NCI-H2196 (cell line): ENCODE measurements around the gene EHD1.

Experiments used
- DNase-seq: peaks from one replicate; lab custom pipeline; 2025; ENCODE audit not compliant: unreplicated experiment; lab: John Stamatoyannopoulos, UW

Gene EHD1

DNA sequence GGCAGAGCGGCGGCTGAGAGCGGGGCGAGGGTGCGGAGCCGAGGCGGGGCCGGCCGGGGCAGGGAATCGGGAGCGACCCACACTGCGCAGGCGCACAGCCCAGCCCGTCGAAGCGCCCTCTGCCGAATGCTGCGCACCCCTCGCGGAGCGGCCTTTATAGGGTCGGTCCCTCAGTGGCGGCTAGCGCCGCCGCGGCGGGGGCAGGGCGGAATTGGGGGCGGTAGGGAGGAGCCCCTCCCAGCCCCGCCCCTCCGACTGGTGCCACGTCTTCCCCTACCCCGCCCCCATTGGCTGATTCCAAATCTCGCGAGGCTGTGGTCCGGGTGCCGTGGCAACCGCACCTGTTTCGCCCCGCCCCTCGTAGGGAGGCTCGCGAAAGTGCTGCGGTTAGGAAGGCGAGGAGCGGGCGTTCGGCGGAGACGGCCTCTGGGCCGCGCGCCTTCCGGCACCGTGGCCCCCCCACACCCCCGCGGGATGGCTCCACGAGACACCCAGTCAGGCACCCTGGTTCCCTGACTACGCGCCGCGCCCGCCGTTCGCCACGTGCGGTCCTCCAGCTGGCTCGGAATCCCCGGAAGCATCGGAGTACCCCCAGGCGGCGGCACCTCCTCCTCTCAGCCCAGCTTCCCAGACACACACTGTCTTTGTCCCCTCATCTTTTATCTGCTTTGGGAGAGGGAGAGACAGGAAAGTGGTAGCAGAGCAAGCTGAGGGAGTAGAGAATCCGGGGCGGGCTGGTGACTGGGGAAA is at the start of gene EHD1:
EHD1 (minus strand) TSS at position 128 of the 750 bp plus-strand sequence. CDS start 157 bp downstream, outside the sequence.
- peak; percentile 99 for DNase-seq

DNA sequence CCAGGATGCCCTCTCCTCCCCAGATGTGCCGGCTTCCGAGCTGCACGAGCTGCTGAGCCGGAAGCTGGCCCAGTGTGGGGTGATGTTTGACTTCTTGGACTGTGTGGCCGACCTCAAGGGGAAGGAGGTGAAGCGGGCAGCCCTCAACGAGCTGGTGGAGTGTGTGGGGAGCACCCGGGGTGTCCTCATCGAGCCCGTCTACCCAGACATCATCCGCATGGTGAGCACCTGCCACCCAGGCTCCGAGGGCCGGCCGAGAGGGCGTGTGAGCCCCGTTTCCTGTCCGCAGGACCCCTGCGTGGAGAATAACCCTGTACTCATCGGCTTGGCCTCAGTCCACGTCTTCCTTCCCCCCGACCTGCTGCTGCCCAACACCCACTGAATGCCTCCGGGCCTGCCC is 48.3 kb upstream of the EHD1 start:
- no peak for DNase-seq

DNA sequence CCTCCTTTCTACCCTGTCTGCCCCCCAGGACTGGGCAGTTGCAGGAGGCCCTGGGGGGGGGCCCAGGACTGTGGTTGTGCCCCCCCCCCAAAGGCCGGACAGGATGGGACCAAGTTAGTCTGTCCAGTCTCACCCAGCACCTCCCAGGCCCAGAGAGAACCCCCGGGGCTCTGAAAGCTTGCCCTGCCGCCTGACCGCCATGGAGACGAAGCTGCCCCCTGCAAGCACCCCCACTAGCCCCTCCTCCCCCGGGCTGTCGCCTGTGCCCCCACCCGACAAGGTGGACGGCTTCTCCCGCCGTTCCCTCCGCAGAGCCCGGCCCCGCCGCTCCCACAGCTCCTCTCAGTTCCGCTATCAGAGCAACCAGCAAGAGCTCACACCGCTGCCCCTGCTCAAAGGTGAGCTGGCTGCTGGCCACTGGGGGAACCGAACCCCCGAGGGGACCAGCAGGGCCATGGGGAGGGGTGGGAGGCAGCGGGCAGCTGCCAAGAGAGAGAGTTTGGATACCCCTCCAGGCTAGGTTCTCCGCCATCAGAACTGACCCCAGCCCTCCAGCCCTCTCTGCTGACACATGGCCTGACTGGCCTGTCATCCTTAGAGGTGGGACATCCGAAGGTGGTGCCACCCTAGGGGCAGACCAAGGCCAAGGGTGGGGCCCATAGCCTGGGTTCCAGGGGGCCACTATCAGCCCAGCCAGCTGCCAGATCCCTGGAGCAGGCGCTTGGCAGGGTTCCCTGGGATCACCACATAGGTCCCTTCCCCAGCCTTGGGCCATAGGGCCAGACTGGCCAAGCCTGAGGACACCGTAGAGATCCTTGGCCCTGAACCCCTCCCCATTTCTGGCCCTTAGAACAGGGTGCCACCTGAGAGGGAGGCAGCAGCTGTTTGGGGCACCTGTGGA is 47.4 kb upstream of the EHD1 start:
- DNase-seq = no peak

DNA sequence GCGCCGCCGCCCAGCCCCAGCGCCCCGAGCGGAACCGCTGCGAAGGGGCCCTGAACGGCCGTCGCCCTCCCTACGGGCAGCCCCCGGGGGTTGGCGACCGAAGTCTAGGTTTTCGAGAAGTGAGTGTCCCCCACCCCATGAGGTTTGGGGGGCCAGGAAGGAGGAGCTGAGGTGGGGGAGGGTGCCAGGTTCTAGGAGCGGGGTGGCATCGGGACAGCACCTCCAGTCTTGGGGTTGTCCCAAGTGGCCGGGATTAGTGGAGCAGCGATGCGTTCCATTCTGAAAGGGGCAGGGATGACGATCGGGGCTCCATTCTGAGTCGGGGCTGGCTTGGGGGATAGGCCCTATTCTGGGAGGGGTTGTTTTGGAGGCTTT is 46.5 kb upstream of the EHD1 start:
- DNase-seq = no peak

DNA sequence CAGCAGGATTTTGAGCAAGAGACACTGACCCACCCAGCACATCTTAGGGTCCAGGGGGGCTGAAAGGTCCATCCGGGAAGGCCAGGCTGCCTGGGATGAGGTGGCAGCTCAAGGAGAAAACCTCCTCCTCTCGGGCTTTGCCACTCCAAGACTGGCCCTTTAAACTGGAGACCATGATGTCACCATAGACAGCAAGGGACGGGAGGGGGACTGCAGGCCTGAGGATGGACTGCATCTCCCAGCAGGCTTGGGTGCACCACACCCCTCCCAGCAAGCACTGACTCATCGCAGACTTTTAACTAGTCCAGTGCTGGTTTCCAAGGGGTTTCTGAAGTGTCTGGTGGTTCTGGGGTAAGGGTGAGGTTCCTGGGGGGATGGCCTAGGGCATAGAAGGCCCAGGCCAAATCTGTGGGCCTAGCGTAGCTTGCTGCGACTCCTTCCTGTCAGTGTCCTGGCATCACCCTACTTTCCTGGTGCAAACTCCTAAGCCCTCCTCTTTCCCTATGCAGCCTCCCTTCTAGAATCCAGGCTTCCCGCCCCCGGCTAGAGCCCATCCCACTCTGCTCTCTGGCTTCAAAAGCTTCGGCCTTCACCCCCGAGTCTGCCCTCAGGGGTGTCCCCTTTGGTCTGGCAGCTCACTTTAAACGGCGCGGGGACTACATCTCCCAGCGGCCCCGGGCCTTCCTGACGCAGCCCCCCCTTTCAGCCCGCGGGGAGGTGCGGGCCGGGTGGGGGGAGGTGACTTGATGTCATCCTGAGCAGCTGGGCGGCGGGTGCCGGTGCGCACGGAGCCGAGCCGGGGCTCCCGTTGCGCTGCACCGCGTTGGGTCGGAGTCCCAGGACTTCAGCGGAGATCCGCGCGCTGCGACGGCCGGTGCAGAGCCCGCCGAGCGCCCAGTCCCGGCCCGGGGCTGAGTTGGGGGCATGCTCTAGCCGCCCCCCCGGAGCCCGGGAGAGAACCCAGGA is 45.8 kb upstream of the EHD1 start, which contains the start of gene PPP2R5B:
PPP2R5B (plus strand) TSS at position 746 of the 966 bp plus-strand sequence. CDS start 1,046 bp downstream, outside the sequence.
- DNase-seq = peak; percentile 86

DNA sequence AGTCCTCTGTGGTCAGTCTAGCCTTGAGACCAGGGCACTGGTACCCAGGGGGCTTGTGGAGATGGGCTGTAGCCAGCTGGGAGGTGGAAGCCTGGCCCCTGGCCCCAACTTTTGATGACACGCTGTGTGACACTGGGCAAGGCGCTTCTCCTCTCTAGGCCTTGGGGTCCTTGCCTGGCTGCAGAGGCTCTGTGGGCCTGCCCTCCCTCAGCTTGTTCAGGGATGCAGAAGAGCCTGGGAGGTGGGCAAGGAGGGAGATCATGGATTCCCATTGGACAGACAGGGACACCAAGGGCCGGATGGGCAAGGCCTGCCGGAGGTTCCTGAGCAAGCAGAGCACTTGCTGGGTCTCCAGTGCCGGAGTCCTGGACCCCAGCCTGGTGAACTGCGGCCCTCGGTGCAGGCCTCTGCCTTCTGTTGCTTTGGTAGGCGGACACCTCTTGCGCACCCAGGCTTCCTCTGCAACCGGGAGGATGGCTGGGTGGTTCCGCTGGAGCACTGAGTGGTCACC is 44.8 kb upstream of the EHD1 start:
- DNase-seq = no peak

DNA sequence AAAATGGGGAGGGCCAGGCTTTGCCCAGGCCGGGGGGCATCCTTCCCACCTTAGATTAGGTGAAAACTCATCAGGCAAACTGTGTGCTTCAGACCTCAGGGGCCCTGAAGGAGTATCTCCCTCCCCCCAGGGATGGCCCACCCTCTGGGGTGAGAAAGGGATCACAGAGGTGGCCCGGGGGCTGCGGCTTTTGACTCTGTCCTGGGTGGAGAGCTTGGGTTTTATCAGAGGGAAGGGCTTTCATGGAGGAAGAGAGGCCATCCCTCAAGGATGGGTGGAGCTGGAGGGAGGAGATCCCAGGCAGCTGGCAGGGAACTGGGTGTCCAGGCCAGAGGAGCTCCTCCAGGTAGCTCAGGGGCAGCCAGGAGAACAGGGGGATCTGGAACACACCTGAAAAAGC is 43.0 kb upstream of the EHD1 start:
- DNase-seq = no peak

DNA sequence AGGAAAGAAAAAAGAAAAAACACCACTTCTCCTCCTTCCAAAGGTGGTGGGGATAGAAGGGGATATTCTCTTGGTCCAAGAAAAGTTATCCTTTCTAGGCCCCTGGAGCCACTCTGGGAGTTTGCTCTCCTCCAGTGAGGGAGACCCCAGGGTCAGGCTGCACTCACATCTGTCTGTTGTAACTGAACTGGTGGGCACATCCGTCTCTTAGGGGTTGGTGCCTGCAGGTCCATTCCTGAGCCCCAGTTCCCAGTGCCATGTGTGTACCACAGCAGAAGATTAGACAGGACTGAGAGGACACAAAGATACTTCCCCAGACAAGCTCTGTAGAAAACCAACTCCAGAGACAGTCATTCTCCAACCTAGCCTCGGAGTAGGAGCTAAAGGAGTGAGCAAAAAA is 41.7 kb upstream of the EHD1 start:
- DNase-seq = no peak

DNA sequence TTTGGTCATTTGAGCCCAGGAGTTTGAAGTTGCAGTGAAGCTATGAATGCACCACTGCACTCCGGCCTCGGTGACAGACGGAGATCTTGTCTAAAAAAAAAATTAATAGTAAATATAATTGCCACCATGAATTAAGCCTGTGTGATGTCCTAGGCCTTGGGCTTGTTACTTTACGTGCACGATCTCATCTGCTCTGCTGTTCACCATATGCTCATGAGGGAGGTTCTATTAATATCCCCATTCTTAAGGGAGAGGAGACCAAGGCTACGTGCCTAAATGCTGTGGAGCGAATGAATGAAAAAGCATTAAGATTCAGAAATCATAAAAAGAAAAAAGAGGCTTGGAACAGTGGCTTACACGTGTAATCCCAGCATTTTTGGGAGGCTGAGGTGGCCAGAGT is 41.2 kb upstream of the EHD1 start:
- DNase-seq = no peak

DNA sequence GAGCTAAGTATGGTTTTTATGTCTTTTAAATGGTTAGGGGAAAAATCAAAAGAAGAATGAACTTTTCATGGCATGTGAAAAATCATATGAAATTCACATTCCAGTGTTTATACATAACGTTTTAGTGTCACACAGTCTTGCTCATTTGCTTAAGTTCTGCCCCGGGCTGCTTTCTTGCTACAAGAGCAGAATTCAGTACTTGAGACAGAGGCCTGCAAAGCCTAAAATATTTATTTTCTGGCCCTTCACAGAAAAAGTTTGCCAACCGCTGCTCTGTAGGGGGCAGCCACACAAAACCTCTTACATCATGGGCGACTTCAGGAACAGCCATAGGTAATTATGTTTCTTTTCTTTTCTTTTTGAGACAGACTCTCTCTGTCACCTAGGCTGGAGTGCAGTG is 39.6 kb upstream of the EHD1 start:
- DNase-seq = peak; percentile 7

DNA sequence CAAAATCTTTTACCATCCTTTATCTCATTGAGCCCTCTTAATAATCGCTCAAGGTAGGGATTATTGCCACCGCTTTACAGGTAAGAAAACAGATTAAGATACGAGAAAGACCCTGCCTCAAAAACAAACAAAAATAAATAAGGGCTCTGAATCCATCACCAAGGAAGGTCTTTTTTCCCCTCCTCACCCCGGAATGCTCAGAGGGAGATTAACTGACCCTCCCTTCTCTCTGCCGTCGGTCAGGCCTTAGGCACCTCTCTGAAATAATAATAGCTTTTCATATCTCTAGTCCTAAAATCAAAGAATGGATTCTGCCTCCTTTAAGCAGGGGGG is 39.2 kb upstream of the EHD1 start:
- no peak for DNase-seq

DNA sequence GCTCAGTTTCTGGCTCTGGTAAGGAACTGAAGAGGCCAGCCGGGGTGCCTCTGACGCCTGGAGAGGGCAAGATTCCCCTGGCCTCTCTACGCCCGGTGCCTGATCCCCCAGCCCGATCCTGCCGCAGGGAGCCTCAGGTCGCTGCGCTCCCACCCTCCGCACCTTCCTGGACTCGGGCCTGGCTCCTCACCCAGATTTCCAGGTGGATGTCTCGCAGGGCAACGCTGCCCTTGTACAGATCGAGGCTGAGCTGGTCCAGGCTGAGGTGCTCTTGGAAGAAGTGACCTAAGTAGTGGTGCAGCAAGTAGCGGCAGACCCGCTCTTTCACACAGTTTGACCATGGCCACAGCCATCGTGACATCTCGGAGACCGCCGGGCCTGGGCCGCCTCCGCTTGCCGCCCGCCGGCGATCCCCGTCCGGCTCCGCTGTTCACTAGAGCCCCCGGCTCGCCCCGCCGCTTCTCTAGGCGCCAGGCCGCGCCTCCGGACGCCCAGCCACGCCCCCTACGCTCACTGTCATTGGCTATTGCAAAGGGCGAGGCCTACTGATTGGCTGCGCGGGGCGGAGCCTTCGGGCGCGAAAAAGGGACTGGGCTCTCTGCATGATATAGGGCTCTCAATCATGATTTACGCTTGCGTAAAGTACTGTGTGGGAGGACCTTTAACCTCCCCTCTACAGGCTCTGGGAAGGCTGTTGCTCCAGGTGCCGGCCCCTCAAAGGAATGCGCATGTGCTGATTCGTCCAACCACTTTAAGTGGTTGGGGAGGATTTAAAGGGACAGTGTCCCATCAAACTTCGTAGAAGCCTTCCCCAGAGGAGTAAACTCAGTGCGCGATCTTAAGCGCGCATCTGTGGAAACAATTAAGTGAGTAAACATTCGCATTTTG is 38.6 kb upstream of the EHD1 start, which contains the start of gene ATG2A:
ATG2A (minus strand) TSS at position 435 of the 888 bp plus-strand sequence; CDS start at position 361, 74 bp downstream.
- DNase-seq = peak; percentile 99

DNA sequence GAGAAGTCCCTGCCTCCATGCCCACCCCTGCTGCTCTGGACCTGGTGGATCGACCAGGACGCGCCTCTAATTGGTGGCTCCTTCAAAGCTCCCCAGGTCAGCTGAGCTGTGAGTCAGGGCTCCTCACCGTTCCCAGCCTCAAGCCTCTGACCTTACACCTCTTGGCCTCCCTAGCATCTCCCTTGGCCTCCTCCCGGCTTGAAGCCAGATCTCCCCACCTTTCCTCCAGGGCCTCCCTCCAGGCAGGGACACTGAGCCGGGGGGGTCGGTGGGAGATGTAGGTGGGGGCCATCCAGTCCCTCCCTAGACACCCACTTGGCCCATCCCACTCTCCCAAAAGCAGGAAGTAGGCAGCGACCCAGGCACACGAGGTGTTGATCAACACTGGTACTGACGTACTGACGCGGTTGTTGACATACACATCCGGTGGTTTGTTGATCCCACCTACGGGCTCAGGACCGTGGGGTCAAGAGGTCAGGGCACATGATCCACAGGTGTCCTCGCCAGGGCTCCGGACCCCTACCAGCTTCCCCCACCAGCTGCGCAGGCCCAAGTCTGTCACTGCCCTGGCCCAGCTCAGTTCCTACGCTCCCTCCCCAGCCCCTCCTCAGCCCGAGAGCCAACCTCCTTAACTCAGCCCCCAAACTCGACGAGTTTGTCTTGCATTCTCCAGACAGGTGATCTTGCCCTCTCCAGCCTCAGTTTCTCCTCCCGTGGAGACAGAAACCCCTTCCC is 37.8 kb upstream of the EHD1 start:
- DNase-seq = peak; percentile 69

DNA sequence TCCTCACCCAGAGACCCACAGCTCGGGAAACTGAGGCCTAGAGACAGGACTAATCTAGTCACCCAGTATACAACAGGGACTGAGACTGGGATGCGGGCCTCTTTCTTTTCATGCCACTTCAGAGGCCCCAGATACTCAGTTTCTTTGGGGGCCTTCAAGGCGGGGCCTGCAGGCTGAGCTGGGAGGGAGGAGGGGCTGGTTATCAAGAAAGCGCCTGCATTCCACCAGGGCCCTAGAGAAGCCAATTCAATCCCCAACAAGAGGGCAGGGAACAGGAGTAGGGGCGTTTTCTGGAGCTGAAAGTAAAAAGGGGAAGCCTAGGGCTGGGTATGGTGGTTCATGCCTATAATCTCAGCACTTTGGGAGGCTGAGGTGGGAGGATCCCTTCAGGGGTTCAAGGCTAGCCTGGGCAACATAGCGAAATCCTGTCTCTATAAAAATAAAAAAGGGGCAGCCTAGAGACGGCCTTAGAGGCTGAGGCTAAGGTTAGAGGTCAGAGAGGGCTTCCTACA is 37.0 kb upstream of the EHD1 start:
- DNase-seq = no peak

DNA sequence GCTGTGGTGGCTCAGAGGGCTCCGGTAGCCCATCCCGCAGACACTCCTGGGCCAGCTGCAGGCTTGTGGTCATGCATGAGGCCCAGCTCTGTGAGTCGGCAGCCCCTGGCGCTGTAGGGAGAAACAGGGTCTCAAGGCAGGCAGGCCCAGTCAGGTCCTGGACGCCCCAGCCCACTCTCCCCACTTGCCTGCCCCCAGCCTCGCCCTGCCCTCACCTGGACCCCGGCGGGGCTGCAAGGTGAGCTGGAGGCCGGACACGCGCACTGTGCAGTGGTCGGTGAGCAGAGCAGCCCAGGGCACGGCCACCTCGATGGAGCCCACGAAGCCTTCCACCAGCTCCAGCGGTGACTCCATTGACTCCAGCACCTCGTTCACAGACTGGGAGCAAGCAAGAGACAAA is 35.7 kb upstream of the EHD1 start:
- DNase-seq = no peak

DNA sequence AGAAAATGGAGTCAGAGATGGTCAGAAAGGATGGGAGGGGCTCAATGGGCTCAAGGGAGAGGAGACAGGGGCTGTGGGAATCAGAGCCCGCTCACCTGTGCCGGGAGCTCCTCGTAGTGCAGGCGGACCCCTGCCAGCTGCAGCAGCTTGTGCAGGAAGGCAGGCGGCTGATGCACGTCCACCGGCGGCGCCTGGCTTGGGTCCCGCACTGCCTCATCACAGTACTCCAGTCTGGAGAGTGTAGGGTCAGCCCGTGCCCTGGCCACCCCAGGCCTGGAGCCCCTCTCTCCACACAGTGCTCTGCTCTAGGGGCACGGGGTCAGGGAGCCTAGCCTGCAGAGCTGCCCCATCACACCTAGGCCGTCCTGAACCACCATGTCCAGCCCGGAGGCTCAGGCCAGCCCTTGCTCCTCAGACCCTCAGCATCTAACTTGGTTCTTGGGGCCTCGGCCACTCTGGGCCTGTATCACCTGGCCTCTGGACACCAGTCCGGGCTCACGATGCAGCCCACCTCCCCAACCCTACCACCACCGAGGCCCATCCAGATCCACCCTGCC is 34.8 kb upstream of the EHD1 start:
- no peak for DNase-seq

DNA sequence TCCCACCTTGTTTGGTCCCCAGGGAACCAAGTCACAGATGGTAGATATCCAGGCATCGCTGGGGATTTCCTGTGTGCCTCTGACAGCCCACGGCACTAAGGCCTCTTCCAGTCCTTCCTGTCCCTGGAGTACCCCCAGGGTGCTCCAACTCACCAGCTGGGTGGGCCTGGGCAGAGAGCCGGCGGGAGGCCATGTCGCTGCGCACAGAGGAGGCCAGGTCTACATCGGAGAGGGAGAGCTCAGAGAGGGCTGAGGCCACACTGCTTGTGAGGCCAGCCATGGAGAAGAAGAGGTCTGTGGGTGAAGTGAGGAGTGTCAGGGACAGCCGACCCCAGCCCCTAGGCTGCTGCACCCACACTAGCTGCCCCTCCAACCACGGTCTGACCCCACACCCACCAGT is 33.3 kb upstream of the EHD1 start:
- DNase-seq = no peak

DNA sequence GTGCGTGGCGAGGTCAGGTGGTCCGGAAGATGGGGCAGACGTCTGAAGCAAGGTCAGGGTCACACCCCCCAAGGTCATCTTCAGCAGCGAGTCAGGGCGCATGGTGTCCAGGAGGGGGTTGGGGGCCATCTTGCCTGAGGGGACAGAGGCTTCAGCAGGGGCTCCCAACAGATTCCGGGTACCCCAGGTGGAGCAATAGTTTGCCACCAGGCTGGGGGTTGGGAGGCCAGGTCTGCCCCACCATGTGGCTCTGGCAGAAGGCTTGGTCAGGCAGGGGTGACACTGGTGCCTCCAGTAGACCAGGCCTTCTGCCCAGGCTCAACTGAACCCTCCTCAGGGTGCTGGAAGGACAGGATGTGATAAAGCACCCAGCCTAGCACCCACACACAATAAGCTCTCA is 32.7 kb upstream of the EHD1 start:
- DNase-seq = no peak
